ENCODE results near the gene EDC3. TPM values are rescaled to one million over a fixed set of nuclear protein-coding genes. Genes with fewer than 3 reads are reported as not detected.

EDC3 gene
- total RNA-seq, 1 donor from 2014 or later: 31.5 TPM

DNA sequence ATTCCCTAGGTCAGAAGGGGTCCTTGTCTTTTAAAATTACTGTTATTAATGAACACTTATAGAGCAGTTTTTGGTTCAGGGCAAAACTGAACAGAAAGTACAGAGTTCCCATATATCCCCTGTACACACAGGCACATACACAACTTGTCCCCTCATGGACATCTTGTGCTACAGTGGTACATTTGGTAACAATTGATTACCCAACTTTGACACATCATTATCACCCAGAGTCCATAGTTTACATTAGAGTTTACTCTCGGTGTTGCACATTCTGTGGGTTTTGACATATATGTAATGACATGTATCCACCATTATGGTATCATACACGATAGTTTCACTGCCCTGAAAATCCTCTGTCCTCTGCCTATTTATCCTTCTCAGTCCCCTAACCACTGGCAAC lies 984 bp upstream of the EDC3 start:
- no peak for ATAC-seq
- TF ChIP-seq, protein P1, sequence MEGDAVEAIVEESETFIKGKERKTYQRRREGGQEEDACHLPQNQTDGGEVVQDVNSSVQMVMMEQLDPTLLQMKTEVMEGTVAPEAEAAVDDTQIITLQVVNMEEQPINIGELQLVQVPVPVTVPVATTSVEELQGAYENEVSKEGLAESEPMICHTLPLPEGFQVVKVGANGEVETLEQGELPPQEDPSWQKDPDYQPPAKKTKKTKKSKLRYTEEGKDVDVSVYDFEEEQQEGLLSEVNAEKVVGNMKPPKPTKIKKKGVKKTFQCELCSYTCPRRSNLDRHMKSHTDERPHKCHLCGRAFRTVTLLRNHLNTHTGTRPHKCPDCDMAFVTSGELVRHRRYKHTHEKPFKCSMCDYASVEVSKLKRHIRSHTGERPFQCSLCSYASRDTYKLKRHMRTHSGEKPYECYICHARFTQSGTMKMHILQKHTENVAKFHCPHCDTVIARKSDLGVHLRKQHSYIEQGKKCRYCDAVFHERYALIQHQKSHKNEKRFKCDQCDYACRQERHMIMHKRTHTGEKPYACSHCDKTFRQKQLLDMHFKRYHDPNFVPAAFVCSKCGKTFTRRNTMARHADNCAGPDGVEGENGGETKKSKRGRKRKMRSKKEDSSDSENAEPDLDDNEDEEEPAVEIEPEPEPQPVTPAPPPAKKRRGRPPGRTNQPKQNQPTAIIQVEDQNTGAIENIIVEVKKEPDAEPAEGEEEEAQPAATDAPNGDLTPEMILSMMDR (IDR thresholded peaks at IDR 0.05): no peak
- Histone ChIP-seq H3K36me3 (no peaks in the 10 kb centered on the region), H3K4me3 (no peak overlapping the region), H3K4me1 (peaks cover 14% of the 10 kb centered on the region), H3K27ac (no peak overlapping the region), H3K9me3 (no peaks in the 10 kb centered on the region), H3K27me3 (no peaks in the 10 kb centered on the region)
- DNase-seq: no peak
- intact Hi-C loops (cut with DNase I): no loop called here

DNA sequence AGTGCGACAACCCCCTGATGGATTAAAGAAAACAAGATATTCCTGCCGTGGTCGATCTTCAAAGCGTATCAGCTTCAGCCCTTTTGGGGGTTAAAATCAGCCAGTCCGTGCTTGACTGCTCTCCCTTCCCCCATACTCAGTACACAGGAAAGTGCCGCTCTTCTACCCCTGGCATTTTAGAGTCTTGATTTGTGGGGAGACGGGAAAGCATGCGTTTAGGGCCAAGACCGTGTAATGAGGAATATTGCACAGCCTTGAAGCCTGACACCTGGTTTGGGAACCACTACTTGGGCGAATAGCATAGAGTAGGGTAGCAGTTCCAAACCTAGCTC lies 540 bp upstream of the EDC3 start:
- TF ChIP-seq, protein P1 (IDR thresholded peaks at IDR 0.05): no peak
- ATAC-seq (no peak), DNase-seq (no peak)
- no peaks in the 10 kb centered on the region for H3K9me3 ChIP-seq
- H3K27ac ChIP-seq: peak overlapping the region; percentile 86
- H3K27me3 ChIP-seq: no peaks in the 10 kb centered on the region
- no peaks in the 10 kb centered on the region for H3K36me3 ChIP-seq
- H3K4me1 ChIP-seq: peaks cover 14% of the 10 kb centered on the region
- H3K4me3 ChIP-seq: peak overlapping the region; percentile 78
- intact Hi-C loops (cut with DNase I): no loop called here

DNA sequence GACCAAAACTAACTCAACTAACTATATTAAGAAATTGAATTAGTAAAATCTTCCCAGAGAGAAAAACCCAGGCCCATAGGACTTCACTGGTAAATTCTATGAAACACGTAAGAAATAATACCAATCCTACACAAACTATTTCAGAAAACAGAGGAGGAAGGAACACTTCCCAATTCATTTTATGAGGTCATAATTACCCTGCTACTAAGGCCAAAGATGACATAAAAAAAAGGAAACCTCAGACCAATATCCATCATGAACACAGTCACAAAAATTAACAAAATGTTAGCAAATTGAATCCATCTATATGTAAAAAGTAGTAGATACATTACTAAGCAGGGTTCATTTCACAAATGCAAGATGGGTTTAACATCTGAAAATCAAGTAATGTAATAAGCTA lies 3.5 kb downstream of the EDC3 start:
- DNase-seq (no peak), ATAC-seq (no peak)
- intact Hi-C loops (cut with DNase I): no loop called here
- H3K9me3 ChIP-seq: no peaks in the 10 kb centered on the region
- H3K27ac ChIP-seq: no peak overlapping the region
- TF ChIP-seq, protein P1 (IDR thresholded peaks at IDR 0.05): no peak
- no peak overlapping the region for H3K4me3 ChIP-seq
- H3K27me3 ChIP-seq: no peaks in the 10 kb centered on the region
- peaks cover 14% of the 10 kb centered on the region for H3K4me1 ChIP-seq
- H3K36me3 ChIP-seq: peaks cover 5% of the 10 kb centered on the region

DNA sequence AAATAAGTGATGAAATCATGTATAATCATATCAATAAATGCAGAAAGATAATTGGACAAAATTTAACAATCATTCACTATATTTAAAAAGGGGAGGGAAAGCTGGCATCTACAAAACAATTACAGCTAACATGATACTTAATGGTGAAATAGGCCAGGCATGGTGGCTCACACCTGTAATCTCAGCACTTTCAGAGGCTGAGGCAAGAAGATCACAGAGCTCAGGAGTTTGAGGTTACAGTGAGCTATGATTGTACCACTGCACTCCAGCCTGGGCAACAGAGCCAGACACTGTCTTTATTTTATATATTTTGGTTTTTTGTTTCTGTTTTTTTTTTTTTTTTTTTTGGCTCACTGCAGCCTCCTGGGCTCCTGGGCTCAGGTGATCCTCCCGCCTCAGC lies 12.1 kb downstream of the EDC3 start:
- no peaks in the 10 kb centered on the region for H3K9me3 ChIP-seq
- H3K4me3 ChIP-seq: no peak overlapping the region
- ATAC-seq: no peak
- peaks cover 9% of the 10 kb centered on the region for H3K36me3 ChIP-seq
- H3K27ac ChIP-seq: no peak overlapping the region
- TF ChIP-seq, protein P1 (IDR thresholded peaks at IDR 0.05): no peak
- intact Hi-C loops (cut with DNase I): no loop called here
- no peak for DNase-seq
- no peaks in the 10 kb centered on the region for H3K4me1 ChIP-seq
- no peaks in the 10 kb centered on the region for H3K27me3 ChIP-seq

DNA sequence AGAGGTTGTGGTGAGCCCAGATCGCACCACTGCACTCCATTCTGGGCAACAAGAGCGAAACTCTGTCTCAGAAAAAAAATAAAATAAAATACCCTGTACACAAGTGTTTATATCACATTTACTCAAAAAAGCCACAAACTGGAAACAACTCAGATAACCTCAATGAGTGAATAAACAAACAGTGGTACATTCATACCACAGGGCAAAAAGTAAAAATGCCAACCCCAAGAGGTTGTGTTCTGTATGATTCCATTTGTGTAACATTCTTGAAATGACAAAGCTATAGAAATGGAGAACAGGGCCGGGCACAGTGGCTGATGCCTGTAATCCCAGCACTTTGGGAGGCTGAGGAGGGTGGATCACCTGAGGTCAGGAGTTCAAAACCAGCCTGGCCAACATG lies 12.9 kb downstream of the EDC3 start:
- intact Hi-C loops (cut with DNase I): no loop called here
- no peak overlapping the region for H3K4me3 ChIP-seq
- peaks cover 7% of the 10 kb centered on the region for H3K36me3 ChIP-seq
- H3K9me3 ChIP-seq: no peaks in the 10 kb centered on the region
- DNase-seq (no peak), ATAC-seq (no peak)
- no peak overlapping the region for H3K27ac ChIP-seq
- H3K27me3 ChIP-seq: no peaks in the 10 kb centered on the region
- TF ChIP-seq, protein P1 (IDR thresholded peaks at IDR 0.05): no peak
- H3K4me1 ChIP-seq: no peaks in the 10 kb centered on the region

DNA sequence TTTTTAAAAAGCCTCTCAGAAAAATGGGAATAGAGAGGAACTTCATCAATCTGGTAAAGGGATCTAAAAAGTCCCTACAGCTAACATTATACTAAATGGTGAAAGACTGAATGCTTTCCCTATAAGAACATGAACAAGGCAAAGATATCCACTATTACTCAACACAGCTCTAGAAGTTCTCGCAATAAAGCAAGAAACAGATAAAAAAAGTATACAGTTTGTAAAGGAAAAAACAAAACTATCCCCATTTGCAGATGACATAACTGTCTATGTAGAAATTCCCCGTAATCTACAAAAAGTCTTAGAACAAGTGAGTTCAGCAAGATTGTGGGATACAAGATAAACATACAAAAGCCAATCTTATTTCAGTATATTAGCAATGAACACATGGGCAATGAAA lies 15.4 kb downstream of the EDC3 start:
- TF ChIP-seq, protein P1 (IDR thresholded peaks at IDR 0.05): no peak
- no peak for ATAC-seq
- no peaks in the 10 kb centered on the region for H3K36me3 ChIP-seq
- H3K27me3 ChIP-seq: no peaks in the 10 kb centered on the region
- intact Hi-C loops (cut with DNase I): no loop called here
- H3K4me3 ChIP-seq: no peak overlapping the region
- H3K9me3 ChIP-seq: no peaks in the 10 kb centered on the region
- DNase-seq: no peak
- H3K27ac ChIP-seq: no peak overlapping the region
- no peaks in the 10 kb centered on the region for H3K4me1 ChIP-seq

All from upper lobe of right lung (tissue), 1 donor.